BJ (cell line): ENCODE measurements around the gene CMSS1. TPM values are rescaled to one million over a fixed set of nuclear protein-coding genes. Genes with fewer than 3 reads are reported as not detected.

Experiments used
- CTCF ChIA-PET: fragments of 350-600 bp; formaldehyde crosslinking; extraction: SDS; loops from one replicate; lab custom pipeline; 2021; ENCODE audit warnings: antibody characterized with exemption, inconsistent platforms; lab: Yijun Ruan, JAX
- POLR2A ChIA-PET: fragments of 300-600 bp; sonication (Branson Sonifier 250); formaldehyde crosslinking; extraction: SDS; loops from one replicate; lab custom pipeline; 2021; ENCODE audit warnings: antibody characterized with exemption; lab: Charles Lee
- DNase-seq: peaks from one replicate; pipeline ENCODE4 v3.0.0-alpha.2; 2011; ENCODE audit warnings: low read depth
- H3K27me3 ChIP-seq: 2 replicates; pipeline ENCODE4 v1.6.0; 2011; ENCODE audit warnings: low read length; ENCODE audit not compliant: control insufficient read depth, insufficient read depth
- H3K36me3 ChIP-seq: 2 replicates; pipeline ENCODE4 v1.5.1; 2011; ENCODE audit warnings: low read length; ENCODE audit not compliant: control insufficient read depth, insufficient read depth
- H3K4me3 ChIP-seq: 2 replicates; pipeline ENCODE4 v1.5.1; 2011; ENCODE audit warnings: low read depth, mild to moderate bottlenecking, control low read depth, low read length
- CTCF ChIP-seq: IDR thresholded peaks from 2 replicates; pipeline ENCODE4 v1.5.1; 2011; ENCODE audit warnings: low read depth, mild to moderate bottlenecking, control low read depth, inconsistent platforms, low read length, moderate library complexity; ENCODE audit not compliant: insufficient read depth
- polyA plus RNA-seq: library from polyadenylated mRNA; depleted of rRNA; stranded (reverse); fragments of >200 nt; gene quantifications from 2 replicates; pipeline ENCODE4 v1.2.3, GENCODE V29; 2011

The CMSS1 gene
- polyA plus RNA-seq, 1 experiment = 6.7 TPM

- H3K36me3 ChIP-seq = no peaks in the 10 kb centered on the region
- POLR2A ChIA-PET = no interaction called here
- no peak for TF ChIP-seq CTCF
- H3K27me3 ChIP-seq = no peaks in the 10 kb centered on the region
- CTCF ChIA-PET = no interaction called here
- no peak for DNase-seq
- H3K4me3 ChIP-seq = no peak overlapping the region
These were observed 93.8 kb downstream of the CMSS1 start for GRCh38 chr3:99911433-99911832.

- CTCF ChIA-PET = interaction anchor here (1.9 kb wide), 1 partner anchor 9 kb away, joined by 9 read pairs; no protein-coding TSS in a partner anchor
- POLR2A ChIA-PET = no interaction called here
- H3K4me3 ChIP-seq = no peak overlapping the region
- TF ChIP-seq CTCF = no peak
- DNase-seq = no peak
- H3K27me3 ChIP-seq = no peaks in the 10 kb centered on the region
- H3K36me3 ChIP-seq = no peaks in the 10 kb centered on the region
These were observed 98.3 kb downstream of the CMSS1 start for GRCh38 chr3:99915906-99916432.

GRCh38 chr3:99918715-99919114 lies 101.1 kb downstream of the CMSS1 start:
- H3K4me3 ChIP-seq = no peak overlapping the region
- ChIA-PET POLR2A (no interaction called here), CTCF (interaction anchor here (1.0 kb wide), 1 partner anchor 9 kb away, joined by 3 read pairs; no protein-coding TSS in a partner anchor)
- no peaks in the 10 kb centered on the region for H3K36me3 ChIP-seq
- H3K27me3 ChIP-seq = no peaks in the 10 kb centered on the region
- no peak for DNase-seq
- TF ChIP-seq CTCF = no peak

GRCh38 chr3:99919694-99920093 lies 102.0 kb downstream of the CMSS1 start:
- ChIA-PET CTCF (interaction anchor here (0.5 to 1.3 kb wide), 3 partner anchors 9 to 24 kb away, joined by 3 to 5 read pairs (median 4); no protein-coding TSS in a partner anchor), POLR2A (no interaction called here)
- DNase-seq = no peak
- H3K36me3 ChIP-seq = no peaks in the 10 kb centered on the region
- no peaks in the 10 kb centered on the region for H3K27me3 ChIP-seq
- TF ChIP-seq CTCF = no peak
- H3K4me3 ChIP-seq = no peak overlapping the region

- Histone ChIP-seq H3K27me3 (no peaks in the 10 kb centered on the region), H3K36me3 (no peaks in the 10 kb centered on the region), H3K4me3 (no peak overlapping the region)
- POLR2A ChIA-PET = no interaction called here
- no peak for TF ChIP-seq CTCF
- no peak for DNase-seq
- CTCF ChIA-PET = interaction anchor here (0.5 to 1.3 kb wide), 5 partner anchors 8 to 118 kb away, joined by 3 to 5 read pairs (median 4); no protein-coding TSS in a partner anchor
These were observed 103.1 kb downstream of the CMSS1 start for GRCh38 chr3:99920481-99921376.
